H1 (cell line): ENCODE results near the gene GPR34. TPM values are rescaled to one million over a fixed set of nuclear protein-coding genes. Genes with fewer than 3 reads are reported as not detected.

Source experiments
- CTCF ChIA-PET: fragments of 300-600 bp; sonication (Branson Sonifier 250); formaldehyde crosslinking; loops from one replicate; lab custom pipeline; 2021; ENCODE audit not compliant: partially characterized antibody; lab: Charles Lee
- POLR2A ChIA-PET: fragments of 300-600 bp; sonication (Branson Sonifier 250); formaldehyde crosslinking; loops from one replicate; lab custom pipeline; 2021; ENCODE audit warnings: inconsistent platforms; ENCODE audit not compliant: partially characterized antibody; lab: Charles Lee
- DNase-seq, 2 experiments: peaks; one replicate each; pipeline versions ENCODE4 v3.0.0 to v3.0.0-alpha.2; 2010 to 2022; ENCODE audit warnings: low spot score in 2 of 2, low read depth in 1 of 2, mixed read lengths in 1 of 2
- FAIRE-seq: peaks from 2 replicates; lab custom pipeline; 2011; peaks lifted over from hg19 to GRCh38; lab: Jason Lieb, UNC
- H2AFZ ChIP-seq: 2 replicates; pipeline ENCODE4 v1.8.1; 2012; ENCODE audit warnings: low read length, inconsistent platforms
- H2AK5ac ChIP-seq: 2 replicates; pipeline ENCODE4 v1.6.1; 2013; ENCODE audit warnings: low read depth, low read length
- H2BK120ac ChIP-seq: replicated peaks from 2 replicates; pipeline ENCODE3; 2013; ENCODE audit warnings: low read depth, low read length, inconsistent platforms
- H2BK12ac ChIP-seq: 2 replicates; pipeline ENCODE4 v1.6.1; 2013; ENCODE audit warnings: low read depth, low read length
- H2BK15ac ChIP-seq: 2 replicates; pipeline ENCODE4 v1.6.1; 2013; ENCODE audit warnings: low read length
- H2BK20ac ChIP-seq: 2 replicates; pipeline ENCODE4 v1.6.1; 2013; ENCODE audit warnings: low read length
- H2BK5ac ChIP-seq: 2 replicates; pipeline ENCODE4 v1.6.1; 2013; ENCODE audit warnings: low read depth, low read length
- H3K14ac ChIP-seq: 2 replicates; pipeline ENCODE4 v1.6.1; 2013; ENCODE audit warnings: inconsistent platforms; ENCODE audit not compliant: insufficient read length
- H3K18ac ChIP-seq: 2 replicates; pipeline ENCODE4 v1.6.1; 2013; ENCODE audit warnings: low read length; ENCODE audit errors: extremely low read depth
- H3K23ac ChIP-seq: 2 replicates; pipeline ENCODE4 v1.6.1; 2013; ENCODE audit warnings: inconsistent platforms; ENCODE audit not compliant: insufficient read length
- H3K23me2 ChIP-seq: 2 replicates; pipeline ENCODE4 v1.6.1; 2013; ENCODE audit warnings: low read depth, low read length
- H3K27ac ChIP-seq: 2 replicates; pipeline ENCODE4 v1.6.1; 2011; ENCODE audit warnings: low read depth, low read length, inconsistent platforms
- H3K27me3 ChIP-seq, 4 experiments: replicated peaks in 1 of 4; 1 replicate in 1 of 4; 2 replicates in 3 of 4; pipeline versions ENCODE4 v1.6.1 to v1.8.1; 2011 to 2013; ENCODE audit warnings: low read length in 3 of 4, mild to moderate bottlenecking in 3 of 4, inconsistent platforms in 2 of 4, mixed read lengths in 2 of 4, moderate library complexity in 1 of 4; ENCODE audit not compliant: control insufficient read depth in 3 of 4, insufficient read depth in 3 of 4; ENCODE audit errors: extremely low read depth in 1 of 4
- H3K36me3 ChIP-seq, 4 experiments: 2 replicates each; pipeline versions ENCODE4 v1.6.1 to v1.8.1; 2011 to 2013; ENCODE audit warnings: mild to moderate bottlenecking in 4 of 4, low read length in 3 of 4, moderate library complexity in 2 of 4, control low read depth in 1 of 4, inconsistent platforms in 1 of 4; ENCODE audit not compliant: insufficient read depth in 4 of 4, control insufficient read depth in 2 of 4
- H3K4ac ChIP-seq: replicated peaks from 2 replicates; pipeline ENCODE3; 2013; ENCODE audit warnings: low read length, low read depth, mixed read lengths, inconsistent platforms; ENCODE audit not compliant: insufficient read length
- H3K4me1 ChIP-seq, 4 experiments: replicated peaks in 1 of 4; 1 replicate in 1 of 4; 2 replicates in 3 of 4; pipeline versions ENCODE4 v1.6.1 to v1.8.1; 2011 to 2013; ENCODE audit warnings: low read length in 3 of 4, inconsistent platforms in 2 of 4, mixed read lengths in 1 of 4; ENCODE audit not compliant: insufficient read depth in 4 of 4, control insufficient read depth in 3 of 4
- H3K4me2 ChIP-seq, 2 experiments: 2 replicates each; pipeline versions ENCODE4 v1.6.1 to v1.8.1; 2011 to 2013; ENCODE audit warnings: low read depth in 2 of 2, low read length in 2 of 2, control low read depth in 1 of 2, inconsistent platforms in 1 of 2, mild to moderate bottlenecking in 1 of 2; ENCODE audit not compliant: insufficient read depth in 1 of 2
- H3K4me3 ChIP-seq, 4 experiments: fragments of 200-600, 300-600 bp in 1 of 4; sonication (generic), shearing (Covaris generic), sonication (Bioruptor Twin) in 1 of 4; 2 replicates each; pipeline versions ENCODE4 v1.5.1 to v1.8.1; 2011 to 2016; ENCODE audit warnings: low read length in 4 of 4, low read depth in 3 of 4, control low read depth in 2 of 4, inconsistent platforms in 2 of 4, mild to moderate bottlenecking in 2 of 4, mixed read lengths in 1 of 4, moderate library complexity in 1 of 4; ENCODE audit not compliant: insufficient read depth in 2 of 4; ENCODE audit errors: extremely low read depth in 1 of 4
- H3K56ac ChIP-seq: replicated peaks from 2 replicates; pipeline ENCODE3; 2013; ENCODE audit warnings: low read depth, mild to moderate bottlenecking, mixed read lengths, low read length, inconsistent platforms; ENCODE audit not compliant: insufficient read length
- H3K79me1 ChIP-seq: 2 replicates; pipeline ENCODE4 v1.6.1; 2013; ENCODE audit warnings: low read depth, low read length, control low read depth
- H3K79me2 ChIP-seq, 2 experiments: 2 replicates each; pipeline versions ENCODE4 v1.6.1 to v1.8.1; 2012 to 2013; ENCODE audit warnings: low read length in 2 of 2, mild to moderate bottlenecking in 2 of 2, inconsistent platforms in 1 of 2; ENCODE audit not compliant: insufficient read depth in 2 of 2, control insufficient read depth in 1 of 2
- H3K9ac ChIP-seq, 4 experiments: replicated peaks in 1 of 4; 1 replicate in 1 of 4; 2 replicates in 3 of 4; pipeline versions ENCODE4 v1.6.1 to v1.8.1; 2011 to 2013; ENCODE audit warnings: low read depth in 3 of 4, low read length in 3 of 4, control low read depth in 2 of 4, mild to moderate bottlenecking in 2 of 4, moderate library complexity in 2 of 4, inconsistent platforms in 1 of 4; ENCODE audit errors: extremely low read depth in 1 of 4
- H3K9me3 ChIP-seq, 2 experiments: 2 replicates each; pipeline versions ENCODE4 v1.6.1 to v1.8.1; 2012 to 2013; ENCODE audit warnings: mild to moderate bottlenecking in 2 of 2, moderate library complexity in 2 of 2, control low read depth in 1 of 2, inconsistent platforms in 1 of 2, low read depth in 1 of 2, low read length in 1 of 2, mixed read lengths in 1 of 2; ENCODE audit not compliant: insufficient read depth in 2 of 2
- H4K20me1 ChIP-seq, 2 experiments: replicated peaks in 1 of 2; 2 replicates each; pipeline versions ENCODE3 to v1.8.1; 2011 to 2013; ENCODE audit warnings: inconsistent platforms in 2 of 2, low read length in 2 of 2, mild to moderate bottlenecking in 1 of 2; ENCODE audit not compliant: insufficient read depth in 2 of 2, control insufficient read depth in 1 of 2
- H4K5ac ChIP-seq: 2 replicates; pipeline ENCODE4 v1.6.1; 2013; ENCODE audit warnings: low read length, low read depth, mixed read lengths, inconsistent platforms; ENCODE audit not compliant: insufficient read length
- H4K8ac ChIP-seq: 2 replicates; pipeline ENCODE4 v1.8.0; 2013; ENCODE audit warnings: mild to moderate bottlenecking, moderate library complexity, low read length, inconsistent platforms; ENCODE audit not compliant: insufficient read depth; ENCODE audit errors: extremely low read depth
- H4K91ac ChIP-seq: replicated peaks from 2 replicates; pipeline ENCODE3; 2013; ENCODE audit warnings: low read length, mixed read lengths, inconsistent platforms; ENCODE audit not compliant: insufficient read length
- CBX8 ChIP-seq: fragments of 300-800, 300-1000 bp; sonication (generic); IDR thresholded peaks from 2 replicates; pipeline ENCODE4 v1.7.1; 2016; ENCODE audit warnings: low read depth, low read length, borderline replicate concordance
- CHD1 ChIP-seq: IDR thresholded peaks from 2 replicates; pipeline ENCODE4 v1.6.1; 2012; ENCODE audit warnings: low read depth, low read length, improper control_type of control experiment
- CTBP2 ChIP-seq: IDR thresholded peaks from 2 replicates; pipeline ENCODE4 v1.7.0; 2011; ENCODE audit warnings: borderline replicate concordance, mild to moderate bottlenecking, moderate library complexity, mixed read lengths, low read length; ENCODE audit not compliant: insufficient read depth, insufficient read length
- HDAC2 ChIP-seq, 2 experiments: fragments of 300-600 bp in 1 of 2; sonication (generic) in 1 of 2; IDR thresholded peaks; 2 replicates each; pipeline ENCODE4 v1.6.1; 2011 to 2012; ENCODE audit warnings: low read depth in 2 of 2, low read length in 2 of 2, mild to moderate bottlenecking in 2 of 2, moderate library complexity in 2 of 2, borderline replicate concordance in 1 of 2, inconsistent platforms in 1 of 2
- KDM5A ChIP-seq: fragments of 200-600 bp; IDR thresholded peaks from 2 replicates; pipeline ENCODE4 v1.7.1; 2012; ENCODE audit warnings: mild to moderate bottlenecking, low read length, inconsistent platforms, mixed read lengths
- MAFK ChIP-seq: IDR thresholded peaks from 2 replicates; pipeline ENCODE4 v1.6.1; 2012; ENCODE audit warnings: low read depth, mild to moderate bottlenecking, improper control_type of control experiment, low read length
- NANOG ChIP-seq: IDR thresholded peaks from 2 replicates; pipeline ENCODE4 v1.6.1; 2011; ENCODE audit warnings: low read length, low read depth, mild to moderate bottlenecking, inconsistent platforms; ENCODE audit not compliant: insufficient read depth, poor library complexity, severe bottlenecking
- RNF2 ChIP-seq: fragments of 200-900, 300-1000 bp; sonication (generic); IDR thresholded peaks from 2 replicates; pipeline ENCODE4 v1.7.1; 2016; ENCODE audit warnings: borderline replicate concordance, low read depth, mild to moderate bottlenecking, antibody characterized with exemption, low read length; ENCODE audit not compliant: poor library complexity, severe bottlenecking; ENCODE audit errors: missing control alignments
- TEAD4 ChIP-seq: IDR thresholded peaks from 2 replicates; pipeline ENCODE4 v1.6.1; 2012; ENCODE audit warnings: low read depth, low read length, inconsistent platforms, mixed read lengths
- WGBS, 2 experiments: shearing (Covaris generic) in 1 of 2; methylation state at CpG; one replicate each; pipeline versions ENCODE4 v1.1.6 to v1.1.7; 2013 to 2015; ENCODE audit warnings: low lambda C conversion rate in 2 of 2, mixed read lengths in 2 of 2, inconsistent platforms in 1 of 2, low coverage in 1 of 2, missing lambda C conversion rate in 1 of 2; ENCODE audit not compliant: insufficient replicate concordance in 2 of 2, insufficient coverage in 1 of 2, insufficient read length in 1 of 2; ENCODE audit errors: extremely low coverage in 1 of 2, missing lambda C conversion rate in 1 of 2; 5-methylcytosine and 5-hydroxymethylcytosine counted together
- long read RNA-seq, 2 experiments: library from RNA in 1 of 2; library from capped mRNA in 1 of 2; stranded (forward); transcript quantifications; one replicate each; pipeline ENCODE4 v2.0.0, GENCODE V29; 2021; ENCODE audit warnings: inconsistent platforms in 1 of 2
- polyA minus RNA-seq, 3 experiments: library from RNA; depleted of rRNA, polyadenylated mRNA; stranded (reverse); fragments of >200 nt; gene quantifications; 1 replicate in 2 of 3; 2 replicates in 1 of 3; pipeline ENCODE4 v1.2.3, GENCODE V29; 2011
- polyA plus RNA-seq, 7 experiments: library from polyadenylated mRNA; depleted of rRNA in 3 of 7; stranded (reverse) in 5 of 7; unstranded in 2 of 7; fragments of >200 nt in 5 of 7; fragments of 200-250 nt in 2 of 7; gene quantifications; 1 replicate in 5 of 7; 2 replicates in 1 of 7; 4 replicates in 1 of 7; pipeline versions ENCODE4 v1.2.1 to v1.2.3, GENCODE V29; 2011 to 2013; ENCODE audit warnings: missing spikeins in 2 of 7, mixed read lengths in 2 of 7
- total RNA-seq: library from RNA; stranded (reverse); fragmentation: NEBNext Ultra II Directional; extraction: Animal tissue kit (Norgen Biotek cat#: 25700); gene quantifications from 2 replicates; pipeline ENCODE4 v1.2.1, GENCODE V29; 2021

Gene GPR34, protein sequence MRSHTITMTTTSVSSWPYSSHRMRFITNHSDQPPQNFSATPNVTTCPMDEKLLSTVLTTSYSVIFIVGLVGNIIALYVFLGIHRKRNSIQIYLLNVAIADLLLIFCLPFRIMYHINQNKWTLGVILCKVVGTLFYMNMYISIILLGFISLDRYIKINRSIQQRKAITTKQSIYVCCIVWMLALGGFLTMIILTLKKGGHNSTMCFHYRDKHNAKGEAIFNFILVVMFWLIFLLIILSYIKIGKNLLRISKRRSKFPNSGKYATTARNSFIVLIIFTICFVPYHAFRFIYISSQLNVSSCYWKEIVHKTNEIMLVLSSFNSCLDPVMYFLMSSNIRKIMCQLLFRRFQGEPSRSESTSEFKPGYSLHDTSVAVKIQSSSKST
- total RNA-seq (not detected in 2 replicates), polyA plus RNA-seq (2011; rRNA removed) (not detected in 2 replicates), polyA minus RNA-seq (2011; rRNA and poly(A)+ RNA removed) (not detected in 2 replicates)
- not detected for polyA plus RNA-seq (2011; cell fraction: cytosol; rRNA removed)
- polyA plus RNA-seq (2011; cell fraction: nucleus; rRNA removed): not detected
- polyA plus RNA-seq (2012, experiment 1 of 2): 0.13 TPM in 1 of 4 replicates, not detected in the others
- not detected for polyA plus RNA-seq (2012, experiment 2 of 2)
- polyA plus RNA-seq (2013, experiment 1 of 2): not detected
- polyA plus RNA-seq (2013, experiment 2 of 2): not detected
- not detected for polyA minus RNA-seq (2011; cell fraction: cytosol; rRNA and poly(A)+ RNA removed)
- polyA minus RNA-seq (2011; cell fraction: nucleus; rRNA and poly(A)+ RNA removed): not detected
- long read RNA-seq, experiment 1: 0 reads
- long read RNA-seq, experiment 2: 0 reads

- no peaks in the 10 kb centered on the region for H3K79me2 ChIP-seq
- no peak within 1 kb of the TSS for H4K91ac ChIP-seq
- DNase-seq (no peak), FAIRE-seq (peak; percentile 28)
- H4K20me1 ChIP-seq: no peaks in the 10 kb centered on the region
- H3K79me1 ChIP-seq: no peaks in the 10 kb centered on the region
- H3K4me3 ChIP-seq: no peak within 1 kb of the TSS
- ChIA-PET POLR2A (interaction anchor here (0.7 kb wide), 1 partner anchor 29 kb away, joined by 3 read pairs; no protein-coding TSS in a partner anchor), CTCF (interaction anchor here (0.6 to 0.7 kb wide), 2 partner anchors 8 to 91 kb away, joined by 3 read pairs; no protein-coding TSS in a partner anchor)
- H2BK15ac ChIP-seq: no peak within 1 kb of the TSS
- no peak within 1 kb of the TSS for H3K4ac ChIP-seq
- H2BK5ac ChIP-seq: no peak within 1 kb of the TSS
- WGBS, 2 experiments: 77% methylated on average over 7 of the region's 8 CpGs; no CpG with 5 or more reads in 1 of the 2 experiments
- no peak within 1 kb of the TSS for H4K8ac ChIP-seq
- H3K9me3 ChIP-seq: no peaks in the 10 kb centered on the region
- H2BK12ac ChIP-seq: no peak within 1 kb of the TSS
- H3K36me3 ChIP-seq: no peaks in the 10 kb centered on the region
- no peak within 1 kb of the TSS for H4K5ac ChIP-seq
- no peak within 1 kb of the TSS for H3K9ac ChIP-seq
- no peak within 1 kb of the TSS for H3K27ac ChIP-seq
- H2AFZ ChIP-seq: no peak within 1 kb of the TSS
- no peak within 1 kb of the TSS for H2BK20ac ChIP-seq
- no peak within 1 kb of the TSS for H3K4me2 ChIP-seq
- H3K14ac ChIP-seq: no peak within 1 kb of the TSS
- H3K27me3 ChIP-seq: no peaks in the 10 kb centered on the region
- no peak within 1 kb of the TSS for H2AK5ac ChIP-seq
- H3K23me2 ChIP-seq: no peaks in the 10 kb centered on the region
- H3K56ac ChIP-seq: no peak within 1 kb of the TSS
- H3K23ac ChIP-seq: no peak within 1 kb of the TSS
- H2BK120ac ChIP-seq: no peak within 1 kb of the TSS
- H3K4me1 ChIP-seq: no peaks in the 10 kb centered on the region
- no peak within 1 kb of the TSS for H3K18ac ChIP-seq
- TF ChIP-seq KDM5A: no peak
- no peak for TF ChIP-seq CBX8
- no peak for TF ChIP-seq NANOG
- TF ChIP-seq CHD1: no peak
- TF ChIP-seq MAFK: no peak
- no peak for TF ChIP-seq HDAC2 (IDR thresholded peaks at IDR 0.05; ENCODE audit: borderline replicate concordance in 1 of 2, low read depth in 2 of 2, low read length in 2 of 2)
- TF ChIP-seq RNF2: no peak
- TF ChIP-seq CTBP2: no peak
- no peak for TF ChIP-seq TEAD4
Measured at GRCh38 chrX:41688835-41689234, at the start of gene GPR34. TSS of gene GPR34 (plus strand) at chrX:41688973. CDS start at chrX:41695634, 6,661 bp downstream.
